GM18498 (cell line): ENCODE data around the gene RASGRP4.
"Not testable (repeated sequence)": the region's sequence is repeated elsewhere in the genome, so short reads cannot be mapped to it uniquely, and the experiment has no call there.

Experiments
- ATAC-seq: cut with Tn5 transposase; IDR thresholded peaks from one replicate; pipeline ENCODE4 v1.9.1; 2021; ENCODE audit warnings: mild to moderate bottlenecking, moderate library complexity; ENCODE audit not compliant: unreplicated experiment

The RASGRP4 gene

GRCh38 chr19:38425810-38426466 is at the start of gene RASGRP4:
TSS of gene RASGRP4 (minus strand) at chr19:38426219. CDS start at chr19:38426091, 128 bp downstream.
- no peak for ATAC-seq

GRCh38 chr19:38475176-38475575 is 49.2 kb upstream of the RASGRP4 start:
- no peak for ATAC-seq

GRCh38 chr19:38473201-38473600 is 47.2 kb upstream of the RASGRP4 start:
- ATAC-seq, result no peak

GRCh38 chr19:38472725-38473124 is 46.7 kb upstream of the RASGRP4 start:
- not testable (repeated sequence) for ATAC-seq

GRCh38 chr19:38470788-38471480 is 44.9 kb upstream of the RASGRP4 start:
- ATAC-seq, result no peak

GRCh38 chr19:38469151-38469550 is 43.1 kb upstream of the RASGRP4 start:
- ATAC-seq, result no peak

GRCh38 chr19:38467541-38468525 is 41.8 kb upstream of the RASGRP4 start:
- no peak for ATAC-seq

- no peak for ATAC-seq
Measured at GRCh38 chr19:38466050-38466449, 40.0 kb upstream of the RASGRP4 start.

GRCh38 chr19:38464421-38465082 is 38.5 kb upstream of the RASGRP4 start:
- ATAC-seq, result no peak

GRCh38 chr19:38463365-38463764 is 37.3 kb upstream of the RASGRP4 start:
- no peak for ATAC-seq

GRCh38 chr19:38458991-38459390 is 33.0 kb upstream of the RASGRP4 start:
- no peak for ATAC-seq

GRCh38 chr19:38457690-38458405 is 31.8 kb upstream of the RASGRP4 start:
- no peak for ATAC-seq

GRCh38 chr19:38457202-38457601 is 31.2 kb upstream of the RASGRP4 start:
- ATAC-seq, result no peak

- ATAC-seq, result no peak
Measured at GRCh38 chr19:38455031-38455430, 29.0 kb upstream of the RASGRP4 start.

GRCh38 chr19:38453596-38453995 is 27.6 kb upstream of the RASGRP4 start:
- ATAC-seq, result no peak

GRCh38 chr19:38452430-38453366 is 26.7 kb upstream of the RASGRP4 start:
- ATAC-seq, result no peak

GRCh38 chr19:38451629-38452028 is 25.6 kb upstream of the RASGRP4 start:
- no peak for ATAC-seq

- no peak for ATAC-seq
Measured at GRCh38 chr19:38451036-38451435, 25.0 kb upstream of the RASGRP4 start.

GRCh38 chr19:38449518-38449917 is 23.5 kb upstream of the RASGRP4 start:
- no peak for ATAC-seq
